Measurements from ENCODE around the gene DMRT1.

DMRT1 gene

GRCh38 chr9:933356-933755 is 91.9 kb downstream of the DMRT1 start:
- H3K9me3 ChIP-seq (ENCODE audit: severe bottlenecking) = no peaks in the 10 kb centered on the region
- ATAC-seq (ENCODE audit: low read depth) (no peak), DNase-seq (ENCODE audit: low spot score) (no peak)
- no peak overlapping the region for H3K4me3 ChIP-seq (ENCODE audit: severe bottlenecking)
- H3K36me3 ChIP-seq (ENCODE audit: low read depth) = no peaks in the 10 kb centered on the region
- no peak overlapping the region for H3K27ac ChIP-seq (ENCODE audit: poor library complexity, severe bottlenecking)
- no peak for TF ChIP-seq CTCF (IDR thresholded peaks at IDR 0.05; ENCODE audit: poor library complexity, severe bottlenecking)
- no peaks in the 10 kb centered on the region for H3K4me1 ChIP-seq (ENCODE audit: insufficient read depth, poor library complexity, severe bottlenecking)
- H3K27me3 ChIP-seq (ENCODE audit: insufficient read depth, poor library complexity, severe bottlenecking) = peaks cover 38% of the 10 kb centered on the region

GRCh38 chr9:935348-935965 is 94.0 kb downstream of the DMRT1 start:
- no peak for DNase-seq (ENCODE audit: low spot score)
- Histone ChIP-seq H3K4me3 (ENCODE audit: severe bottlenecking) (no peak overlapping the region), H3K9me3 (ENCODE audit: severe bottlenecking) (no peaks in the 10 kb centered on the region), H3K36me3 (ENCODE audit: low read depth) (no peaks in the 10 kb centered on the region), H3K27ac (ENCODE audit: poor library complexity, severe bottlenecking) (no peak overlapping the region), H3K4me1 (ENCODE audit: insufficient read depth, poor library complexity, severe bottlenecking) (no peaks in the 10 kb centered on the region), H3K27me3 (ENCODE audit: insufficient read depth, poor library complexity, severe bottlenecking) (peaks cover 54% of the 10 kb centered on the region)
- TF ChIP-seq CTCF (IDR thresholded peaks at IDR 0.05; ENCODE audit: poor library complexity, severe bottlenecking) = no peak
- ATAC-seq (ENCODE audit: low read depth) = peak; percentile 45; the same call in 2 of the 3 replicates

GRCh38 chr9:942805-943580 is 101.5 kb downstream of the DMRT1 start:
- Histone ChIP-seq H3K27me3 (ENCODE audit: insufficient read depth, poor library complexity, severe bottlenecking) (peaks cover 24% of the 10 kb centered on the region), H3K27ac (ENCODE audit: poor library complexity, severe bottlenecking) (no peak overlapping the region), H3K4me1 (ENCODE audit: insufficient read depth, poor library complexity, severe bottlenecking) (no peaks in the 10 kb centered on the region), H3K9me3 (ENCODE audit: severe bottlenecking) (no peaks in the 10 kb centered on the region), H3K36me3 (ENCODE audit: low read depth) (no peaks in the 10 kb centered on the region), H3K4me3 (ENCODE audit: severe bottlenecking) (no peak overlapping the region)
- DNase-seq (ENCODE audit: low spot score) (no peak), ATAC-seq (ENCODE audit: low read depth) (peak; percentile 31; the same call in 1 of the 3 replicates)
- no peak for TF ChIP-seq CTCF (IDR thresholded peaks at IDR 0.05; ENCODE audit: poor library complexity, severe bottlenecking)

GRCh38 chr9:947985-948384 is 106.5 kb downstream of the DMRT1 start:
- no peaks in the 10 kb centered on the region for H3K9me3 ChIP-seq (ENCODE audit: severe bottlenecking)
- H3K36me3 ChIP-seq (ENCODE audit: low read depth) = no peaks in the 10 kb centered on the region
- H3K4me3 ChIP-seq (ENCODE audit: severe bottlenecking) = no peak overlapping the region
- H3K27ac ChIP-seq (ENCODE audit: poor library complexity, severe bottlenecking) = no peak overlapping the region
- ATAC-seq (ENCODE audit: low read depth) (no peak), DNase-seq (ENCODE audit: low spot score) (no peak)
- no peaks in the 10 kb centered on the region for H3K4me1 ChIP-seq (ENCODE audit: insufficient read depth, poor library complexity, severe bottlenecking)
- H3K27me3 ChIP-seq (ENCODE audit: insufficient read depth, poor library complexity, severe bottlenecking) = peaks cover 35% of the 10 kb centered on the region
- no peak for TF ChIP-seq CTCF (IDR thresholded peaks at IDR 0.05; ENCODE audit: poor library complexity, severe bottlenecking)

- no peak for DNase-seq (ENCODE audit: low spot score)
- Histone ChIP-seq H3K4me1 (ENCODE audit: insufficient read depth, poor library complexity, severe bottlenecking) (no peaks in the 10 kb centered on the region), H3K4me3 (ENCODE audit: severe bottlenecking) (no peak overlapping the region), H3K36me3 (ENCODE audit: low read depth) (no peaks in the 10 kb centered on the region), H3K27me3 (ENCODE audit: insufficient read depth, poor library complexity, severe bottlenecking) (peaks cover 38% of the 10 kb centered on the region), H3K27ac (ENCODE audit: poor library complexity, severe bottlenecking) (no peak overlapping the region), H3K9me3 (ENCODE audit: severe bottlenecking) (no peaks in the 10 kb centered on the region)
- no peak for TF ChIP-seq CTCF (IDR thresholded peaks at IDR 0.05; ENCODE audit: poor library complexity, severe bottlenecking)
- no peak for ATAC-seq (ENCODE audit: low read depth)
These were observed 107.0 kb downstream of the DMRT1 start for GRCh38 chr9:948497-948896.
